ENCODE results near the gene CALML5. TPM values are rescaled to one million over a fixed set of nuclear protein-coding genes. Genes with fewer than 3 reads are reported as not detected.

The CALML5 gene
- total RNA-seq, 1 experiment from 2014 or later = not detected

- TF ChIP-seq POLR2AphosphoS5 (IDR thresholded peaks at IDR 0.05; ENCODE audit: low read depth, low read length) (no peak), TCF7L2 (IDR thresholded peaks at IDR 0.05; ENCODE audit: low read depth, low read length) (no peak), REST (IDR thresholded peaks at IDR 0.05; ENCODE audit: insufficient read depth in 1 of 2, low read depth in 2 of 2, low read length in 1 of 2) (no peak), SIN3A (IDR thresholded peaks at IDR 0.05; ENCODE audit: borderline replicate concordance, insufficient read depth, low read depth, low read length) (no peak)
- TF ChIP-seq, protein P1, sequence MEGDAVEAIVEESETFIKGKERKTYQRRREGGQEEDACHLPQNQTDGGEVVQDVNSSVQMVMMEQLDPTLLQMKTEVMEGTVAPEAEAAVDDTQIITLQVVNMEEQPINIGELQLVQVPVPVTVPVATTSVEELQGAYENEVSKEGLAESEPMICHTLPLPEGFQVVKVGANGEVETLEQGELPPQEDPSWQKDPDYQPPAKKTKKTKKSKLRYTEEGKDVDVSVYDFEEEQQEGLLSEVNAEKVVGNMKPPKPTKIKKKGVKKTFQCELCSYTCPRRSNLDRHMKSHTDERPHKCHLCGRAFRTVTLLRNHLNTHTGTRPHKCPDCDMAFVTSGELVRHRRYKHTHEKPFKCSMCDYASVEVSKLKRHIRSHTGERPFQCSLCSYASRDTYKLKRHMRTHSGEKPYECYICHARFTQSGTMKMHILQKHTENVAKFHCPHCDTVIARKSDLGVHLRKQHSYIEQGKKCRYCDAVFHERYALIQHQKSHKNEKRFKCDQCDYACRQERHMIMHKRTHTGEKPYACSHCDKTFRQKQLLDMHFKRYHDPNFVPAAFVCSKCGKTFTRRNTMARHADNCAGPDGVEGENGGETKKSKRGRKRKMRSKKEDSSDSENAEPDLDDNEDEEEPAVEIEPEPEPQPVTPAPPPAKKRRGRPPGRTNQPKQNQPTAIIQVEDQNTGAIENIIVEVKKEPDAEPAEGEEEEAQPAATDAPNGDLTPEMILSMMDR (IDR thresholded peaks at IDR 0.05) = no peak
- H3K4me1 ChIP-seq (ENCODE audit: control insufficient read depth, insufficient read depth, low read length) = no peaks in the 10 kb centered on the region
- CTCF ChIA-PET = no interaction called here
- intact Hi-C loops (cut with micrococcal nuclease; ENCODE audit: unreplicated experiment) (no loop called here), in situ Hi-C loops (cut with HindIII; ENCODE audit: low pct_unique_long_range_greater_than_20kb, low sequenced_read_pairs) (no loop called here)
- no peaks in the 10 kb centered on the region for H3K9me3 ChIP-seq (ENCODE audit: control insufficient read depth, insufficient read depth, low read depth, low read length)
- no peaks in the 10 kb centered on the region for H3K27me3 ChIP-seq (ENCODE audit: control insufficient read depth, insufficient read depth, low read length)
- no peak overlapping the region for H3K27ac ChIP-seq (ENCODE audit: low read length)
- H3K4me3 ChIP-seq (ENCODE audit: low read depth in 2 of 2, low read length in 2 of 2) = no peak overlapping the region
- no TSS peak for BruUV-seq (replicated peaks)
- no peak for ATAC-seq
- H3K36me3 ChIP-seq (ENCODE audit: control insufficient read depth, insufficient read depth, low read length) = no peaks in the 10 kb centered on the region
- POLR2A ChIA-PET = interaction anchor here (0.5 kb wide), 1 partner anchor 642 kb away, joined by 9 read pairs; no protein-coding TSS in a partner anchor
- DNase-seq (ENCODE audit: low read depth, low spot score) = no peak
Observed at GRCh38 chr10:5490032-5490431, 9.3 kb downstream of the CALML5 start.

DNA sequence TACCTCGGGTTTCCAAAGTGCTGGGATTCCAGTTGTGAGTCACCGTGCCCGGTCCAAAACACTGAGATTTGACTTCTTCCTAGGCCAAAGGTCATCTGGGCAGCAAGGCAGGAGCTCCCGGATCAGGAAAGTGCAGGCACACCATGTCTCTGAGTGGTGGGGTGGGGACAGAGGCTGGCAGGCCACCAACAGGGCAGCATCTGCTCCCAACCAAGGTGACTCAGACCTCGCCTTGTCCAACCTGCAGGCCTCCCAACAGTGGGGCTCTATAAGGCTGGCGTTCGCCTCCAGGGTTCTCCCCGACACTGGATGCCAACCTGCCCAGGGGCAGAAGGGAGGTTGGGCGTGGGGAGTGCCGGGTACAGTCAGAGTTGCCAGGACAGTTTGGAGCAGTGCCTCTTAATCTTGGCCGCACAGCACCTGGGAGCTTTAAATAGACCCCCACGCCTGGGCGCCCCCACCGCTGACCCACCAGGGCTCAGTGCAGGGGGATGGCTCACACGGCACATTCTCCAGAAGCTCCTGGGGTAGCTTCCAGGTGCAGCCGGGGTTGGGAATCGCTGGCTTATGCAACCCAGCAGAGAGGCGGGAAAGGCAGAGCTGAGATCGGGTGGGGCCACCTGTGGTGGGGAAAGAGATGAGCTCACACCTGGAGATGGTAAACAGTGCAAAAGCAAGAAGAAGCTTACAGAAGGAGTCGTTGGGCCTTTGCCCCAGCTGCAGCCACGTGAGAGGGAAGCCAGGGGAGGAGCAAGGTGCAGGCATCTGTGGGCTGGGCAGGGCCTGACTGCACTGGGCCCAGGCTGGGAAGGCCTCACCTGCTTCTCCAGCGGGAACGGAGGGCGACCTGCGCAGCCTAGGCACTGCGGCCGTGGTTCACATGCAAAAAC is 10.9 kb downstream of the CALML5 start:
- Histone ChIP-seq H3K36me3 (ENCODE audit: control insufficient read depth, insufficient read depth, low read length) (no peaks in the 10 kb centered on the region), H3K9me3 (ENCODE audit: control insufficient read depth, insufficient read depth, low read depth, low read length) (no peaks in the 10 kb centered on the region), H3K4me3 (ENCODE audit: low read depth in 2 of 2, low read length in 2 of 2) (no peak overlapping the region), H3K27me3 (ENCODE audit: control insufficient read depth, insufficient read depth, low read length) (no peaks in the 10 kb centered on the region), H3K27ac (ENCODE audit: low read length) (no peak overlapping the region), H3K4me1 (ENCODE audit: control insufficient read depth, insufficient read depth, low read length) (no peaks in the 10 kb centered on the region)
- BruUV-seq (replicated peaks) = no TSS peak
- DNase-seq (ENCODE audit: low read depth, low spot score) = no peak
- ChIA-PET CTCF (no interaction called here), POLR2A (no interaction called here)
- TF ChIP-seq, protein P1 (IDR thresholded peaks at IDR 0.05) = no peak
- no peak for TF ChIP-seq POLR2AphosphoS5 (IDR thresholded peaks at IDR 0.05; ENCODE audit: low read depth, low read length)
- no peak for TF ChIP-seq REST (IDR thresholded peaks at IDR 0.05; ENCODE audit: insufficient read depth in 1 of 2, low read depth in 2 of 2, low read length in 1 of 2)
- TF ChIP-seq TCF7L2 (IDR thresholded peaks at IDR 0.05; ENCODE audit: low read depth, low read length) = no peak
- TF ChIP-seq SIN3A (IDR thresholded peaks at IDR 0.05; ENCODE audit: borderline replicate concordance, insufficient read depth, low read depth, low read length) = no peak
- ATAC-seq = no peak
- in situ Hi-C loops (cut with HindIII; ENCODE audit: low pct_unique_long_range_greater_than_20kb, low sequenced_read_pairs) = no loop called here
- intact Hi-C loops (cut with micrococcal nuclease; ENCODE audit: unreplicated experiment) = no loop called here
